ENCODE data around the gene NDST1.
"Not testable (repeated sequence)": the region's sequence is repeated elsewhere in the genome, so short reads cannot be mapped to it uniquely, and the experiment has no call there.

NDST1 gene

DNA sequence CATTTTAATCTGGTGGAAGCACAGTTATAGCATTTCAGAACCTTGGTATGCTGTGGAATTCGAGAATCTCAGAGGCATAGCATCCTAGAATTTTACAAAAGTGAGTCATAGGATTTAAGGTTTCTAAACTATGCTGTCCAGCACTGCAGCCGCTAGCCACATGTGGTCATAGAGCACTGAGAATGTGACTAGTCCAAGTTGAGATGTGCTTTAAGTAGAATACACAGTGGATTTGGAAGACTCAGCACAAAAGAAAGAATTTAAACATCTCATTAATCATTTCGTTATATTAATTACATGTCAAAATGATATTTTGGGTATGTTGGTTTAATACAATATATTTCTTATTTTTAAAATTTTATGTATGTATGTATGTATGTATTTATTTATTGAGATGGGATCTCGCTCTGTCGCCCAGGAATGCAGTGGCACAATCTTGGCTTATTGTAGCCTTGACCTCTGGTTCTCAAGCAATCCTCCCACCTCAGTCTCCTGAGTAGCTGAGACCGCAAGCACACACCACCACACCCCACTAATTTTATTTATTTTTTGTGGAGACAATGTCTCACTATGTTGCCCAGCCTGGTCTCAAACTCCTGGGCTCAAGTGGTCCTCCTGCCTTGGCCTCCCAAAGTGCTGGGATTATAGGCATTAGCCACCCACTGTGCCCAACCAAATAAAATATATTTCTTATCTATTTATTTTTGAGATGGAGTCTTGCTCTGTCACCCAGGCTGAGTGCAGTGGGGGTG lies 38.0 kb upstream of the NDST1 start:
- TF ChIP-seq CTCF (IDR thresholded peaks at IDR 0.05; ENCODE audit: borderline replicate concordance, extremely low read depth, low read length, poor library complexity, severe bottlenecking) (no peak), EZH2 (IDR thresholded peaks at IDR 0.05; ENCODE audit: borderline replicate concordance, low read depth, low read length, severe bottlenecking) (no peak)
- Histone ChIP-seq H2AFZ (ENCODE audit: low read depth, low read length) (no peak overlapping the region), H3K36me3 (ENCODE audit: insufficient read depth, low read length) (no peaks in the 10 kb centered on the region), H3K4me3 (ENCODE audit: low read depth in 1 of 2, low read length in 2 of 2) (no peak overlapping the region), H3K4me2 (ENCODE audit: insufficient read depth, low read length) (no peak overlapping the region), H3K9ac (ENCODE audit: low read depth, low read length) (no peak overlapping the region), H4K20me1 (ENCODE audit: insufficient read depth, low read length) (no peaks in the 10 kb centered on the region), H3K4me1 (ENCODE audit: insufficient read depth, low read length) (no peaks in the 10 kb centered on the region), H3K9me3 (ENCODE audit: insufficient read depth, low read length, severe bottlenecking) (no peaks in the 10 kb centered on the region), H3K79me2 (ENCODE audit: insufficient read depth, low read length) (no peaks in the 10 kb centered on the region), H3K27me3 (ENCODE audit: insufficient read depth, low read length, poor library complexity) (no peaks in the 10 kb centered on the region), H3K27ac (ENCODE audit: low read length) (no peak overlapping the region)
- ATAC-seq (ENCODE audit: insufficient read depth, low read depth) (no peak), DNase-seq (no peak)

DNA sequence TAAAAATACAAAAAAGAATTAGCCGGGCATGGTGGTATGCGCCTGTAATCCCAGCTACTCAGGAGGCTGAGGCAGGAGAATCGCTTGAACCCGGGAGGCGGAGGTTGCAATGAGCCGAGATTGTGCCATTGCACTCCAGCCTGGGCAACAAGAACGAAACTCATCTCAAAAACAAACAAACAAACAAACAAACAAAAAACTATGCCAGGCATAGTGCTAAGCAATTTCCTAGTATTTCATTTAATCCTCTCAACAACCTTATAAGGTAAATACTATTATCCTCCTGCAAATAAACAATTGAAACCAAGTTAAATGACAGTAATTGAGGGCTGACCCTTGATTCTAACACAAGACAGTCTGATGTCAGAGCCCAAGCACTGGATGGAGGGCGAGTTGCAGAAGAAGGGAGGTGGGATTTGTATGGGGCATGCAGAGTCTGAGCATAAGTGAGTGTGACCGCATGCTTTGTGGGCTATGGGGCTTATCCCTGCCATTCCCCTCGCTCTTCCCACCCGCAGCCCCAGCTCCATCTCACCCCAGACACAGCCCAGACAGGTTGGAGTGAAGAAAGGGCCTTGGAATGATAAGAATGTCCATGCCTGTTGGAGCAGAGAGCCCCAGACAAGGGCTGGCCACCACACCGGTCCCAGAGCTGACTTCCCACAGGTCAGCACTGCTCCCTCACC lies 34.1 kb upstream of the NDST1 start:
- Histone ChIP-seq H3K9ac (ENCODE audit: low read depth, low read length) (no peak overlapping the region), H4K20me1 (ENCODE audit: insufficient read depth, low read length) (no peaks in the 10 kb centered on the region), H3K79me2 (ENCODE audit: insufficient read depth, low read length) (no peaks in the 10 kb centered on the region), H3K4me3 (ENCODE audit: low read depth in 1 of 2, low read length in 2 of 2) (no peak overlapping the region), H3K9me3 (ENCODE audit: insufficient read depth, low read length, severe bottlenecking) (no peaks in the 10 kb centered on the region), H3K27me3 (ENCODE audit: insufficient read depth, low read length, poor library complexity) (no peaks in the 10 kb centered on the region), H2AFZ (ENCODE audit: low read depth, low read length) (no peak overlapping the region), H3K4me1 (ENCODE audit: insufficient read depth, low read length) (no peaks in the 10 kb centered on the region), H3K27ac (ENCODE audit: low read length) (no peak overlapping the region), H3K4me2 (ENCODE audit: insufficient read depth, low read length) (no peak overlapping the region), H3K36me3 (ENCODE audit: insufficient read depth, low read length) (no peaks in the 10 kb centered on the region)
- TF ChIP-seq EZH2 (IDR thresholded peaks at IDR 0.05; ENCODE audit: borderline replicate concordance, low read depth, low read length, severe bottlenecking): no peak
- DNase-seq (no peak), ATAC-seq (ENCODE audit: insufficient read depth, low read depth) (no peak)

DNA sequence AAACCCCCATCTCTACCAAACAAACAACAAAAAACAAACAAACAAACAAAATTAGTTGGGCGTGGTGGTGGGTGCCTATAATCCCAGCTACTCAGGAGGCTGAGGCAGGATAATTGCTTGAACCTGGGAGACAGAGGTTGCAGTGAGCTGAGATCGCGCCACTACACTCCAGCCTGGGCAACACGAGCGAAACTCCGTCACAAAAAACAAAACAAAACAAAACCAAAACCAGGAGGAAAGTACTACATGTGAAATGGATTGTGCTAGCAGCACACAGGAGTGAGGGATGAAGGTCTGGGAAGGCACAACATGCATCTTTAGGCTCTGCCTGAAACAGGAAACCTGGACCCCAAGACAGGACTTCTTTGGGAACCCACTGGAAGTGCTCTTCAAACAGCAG lies 31.4 kb upstream of the NDST1 start:
- H3K9ac ChIP-seq (ENCODE audit: low read depth, low read length); H3K27me3 ChIP-seq (ENCODE audit: insufficient read depth, low read length, poor library complexity); H2AFZ ChIP-seq (ENCODE audit: low read depth, low read length); H3K4me3 ChIP-seq (ENCODE audit: low read depth in 1 of 2, low read length in 2 of 2); H3K9me3 ChIP-seq (ENCODE audit: insufficient read depth, low read length, severe bottlenecking); H3K36me3 ChIP-seq (ENCODE audit: insufficient read depth, low read length); H4K20me1 ChIP-seq (ENCODE audit: insufficient read depth, low read length); DNase-seq; H3K4me1 ChIP-seq (ENCODE audit: insufficient read depth, low read length); H3K27ac ChIP-seq (ENCODE audit: low read length); ATAC-seq (ENCODE audit: insufficient read depth, low read depth); H3K4me2 ChIP-seq (ENCODE audit: insufficient read depth, low read length); H3K79me2 ChIP-seq (ENCODE audit: insufficient read depth, low read length): not testable (repeated sequence)

DNA sequence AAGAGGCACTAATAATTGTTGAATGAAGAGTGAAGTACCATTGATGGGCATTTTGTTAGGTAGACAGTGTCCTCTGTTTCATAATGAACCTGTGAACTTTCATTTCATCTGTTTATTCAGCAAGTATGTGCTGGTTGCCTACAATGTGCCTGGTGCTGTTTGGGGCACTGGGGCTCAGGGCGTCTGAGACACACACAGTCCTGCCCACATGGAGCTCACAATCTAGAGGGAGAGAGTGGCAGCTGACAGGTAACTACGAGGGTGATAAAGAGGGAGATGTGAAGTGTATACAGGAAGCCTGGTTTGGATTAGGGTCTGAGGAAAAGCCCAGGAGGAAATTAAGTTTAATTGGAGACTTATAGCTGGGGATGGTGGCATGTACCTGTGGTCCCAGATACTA lies 28.5 kb upstream of the NDST1 start:
- Histone ChIP-seq H3K36me3 (ENCODE audit: insufficient read depth, low read length) (no peaks in the 10 kb centered on the region), H3K9me3 (ENCODE audit: insufficient read depth, low read length, severe bottlenecking) (no peaks in the 10 kb centered on the region), H3K4me2 (ENCODE audit: insufficient read depth, low read length) (no peak overlapping the region), H3K27me3 (ENCODE audit: insufficient read depth, low read length, poor library complexity) (no peaks in the 10 kb centered on the region), H3K4me1 (ENCODE audit: insufficient read depth, low read length) (no peaks in the 10 kb centered on the region), H3K27ac (ENCODE audit: low read length) (no peak overlapping the region), H3K79me2 (ENCODE audit: insufficient read depth, low read length) (no peaks in the 10 kb centered on the region), H4K20me1 (ENCODE audit: insufficient read depth, low read length) (no peaks in the 10 kb centered on the region), H3K9ac (ENCODE audit: low read depth, low read length) (no peak overlapping the region), H2AFZ (ENCODE audit: low read depth, low read length) (no peak overlapping the region), H3K4me3 (ENCODE audit: low read depth in 1 of 2, low read length in 2 of 2) (no peak overlapping the region)
- TF ChIP-seq CTCF (IDR thresholded peaks at IDR 0.05; ENCODE audit: borderline replicate concordance, extremely low read depth, low read length, poor library complexity, severe bottlenecking) (no peak), EZH2 (IDR thresholded peaks at IDR 0.05; ENCODE audit: borderline replicate concordance, low read depth, low read length, severe bottlenecking) (no peak)
- ATAC-seq (ENCODE audit: insufficient read depth, low read depth) (no peak), DNase-seq (no peak)
